HFFc6 (cell line): ENCODE data around the gene PDCD1. TPM values are rescaled to one million over a fixed set of nuclear protein-coding genes. Genes with fewer than 3 reads are reported as not detected.

Experiments used
- DNase-seq: peaks from one replicate; pipeline ENCODE4 v3.0.0-alpha.2; 2018
- H3K27ac Mint-ChIP-seq: 2 replicates; pipeline ENCODE4 v1.8.0; 2020; ENCODE audit warnings: mild to moderate bottlenecking, mixed read lengths
- H3K27me3 Mint-ChIP-seq: 2 replicates; pipeline ENCODE4 v1.8.0; 2021; ENCODE audit warnings: mild to moderate bottlenecking, moderate library complexity, mixed read lengths; ENCODE audit not compliant: insufficient read depth
- H3K36me3 Mint-ChIP-seq: 2 replicates; pipeline ENCODE4 v1.8.0; 2021; ENCODE audit warnings: low read depth, mixed read lengths
- H3K4me1 Mint-ChIP-seq: 2 replicates; pipeline ENCODE4 v1.8.0; 2020; ENCODE audit warnings: low read depth, mixed read lengths
- H3K4me3 Mint-ChIP-seq: 2 replicates; pipeline ENCODE4 v1.8.0; 2020; ENCODE audit warnings: mild to moderate bottlenecking, moderate library complexity, mixed read lengths
- H3K9me3 Mint-ChIP-seq: 2 replicates; pipeline ENCODE4 v1.8.0; 2020; ENCODE audit warnings: mild to moderate bottlenecking, mixed read lengths
- total RNA-seq, 6 experiments: library from RNA; stranded (reverse); fragmentation: NEBNext Ultra II Directional; extraction: Animal tissue kit (Norgen Biotek cat#: 25700); gene quantifications; 2 replicates in 1 of 6; 3 replicates in 5 of 6; pipeline ENCODE4 v1.2.3, GENCODE V29; 2021
- TF ChIP-seq, protein P1 (sequence below): fragments of 200-600 bp; sonication (generic); IDR thresholded peaks from 2 replicates; pipeline ENCODE4 v1.5.0; 2021; ENCODE audit warnings: antibody characterized with exemption, mild to moderate bottlenecking

The PDCD1 gene
- total RNA-seq, 6 experiments from 2014 or later: not detected

DNA sequence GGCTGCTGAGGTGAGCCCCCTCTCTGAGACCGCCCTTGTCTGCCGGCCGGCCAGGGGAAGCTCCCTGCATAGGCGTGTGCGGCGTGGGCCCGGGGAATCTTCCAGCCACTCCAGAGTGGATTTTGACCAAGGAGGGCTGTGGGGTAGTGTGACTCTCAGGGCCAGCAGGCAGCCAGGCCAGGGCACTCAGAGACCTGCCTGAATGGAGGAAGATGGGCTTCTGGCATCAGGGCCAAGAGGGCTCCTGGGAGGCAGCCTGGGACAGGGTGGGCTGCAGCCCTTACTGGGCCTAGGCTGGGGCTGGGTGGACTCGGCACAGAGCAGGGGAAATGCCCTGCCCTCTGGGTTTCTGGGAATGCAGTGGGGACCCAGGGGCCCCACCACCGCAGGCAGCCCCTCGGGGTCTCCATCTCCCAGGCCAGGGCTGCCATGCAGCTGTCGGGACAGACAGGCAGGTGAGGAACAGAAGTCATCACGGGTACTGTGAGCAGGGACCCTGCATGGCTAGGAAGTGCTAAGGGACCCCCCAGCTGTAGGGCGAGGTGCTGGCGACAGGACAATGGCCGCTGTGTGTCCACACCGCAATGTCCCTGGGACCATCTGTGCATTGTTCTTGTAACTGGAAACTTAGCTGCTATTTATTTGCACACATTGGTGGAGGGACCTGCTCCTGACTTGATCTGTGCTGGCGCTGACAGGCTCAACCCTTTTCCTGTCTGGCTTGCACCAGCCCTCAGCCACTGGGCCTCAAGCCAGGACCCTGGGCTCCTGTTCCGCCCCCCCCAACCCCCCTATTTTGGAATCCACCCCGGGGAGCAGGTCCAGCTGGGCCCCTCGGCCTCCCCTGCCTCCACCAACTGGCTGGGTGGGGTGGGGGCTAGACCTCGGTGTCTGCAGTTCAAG, 4.1 kb downstream of the PDCD1 start:
- no peaks in the 10 kb centered on the region for H3K9me3 Mint-ChIP-seq

GRCh38 chr2:241853651-241854341, 4.9 kb downstream of the PDCD1 start:
- no peak overlapping the region for H3K27ac Mint-ChIP-seq
- no peak for DNase-seq
- no peaks in the 10 kb centered on the region for H3K9me3 Mint-ChIP-seq
- no peaks in the 10 kb centered on the region for H3K4me1 Mint-ChIP-seq
- TF ChIP-seq, protein P1, sequence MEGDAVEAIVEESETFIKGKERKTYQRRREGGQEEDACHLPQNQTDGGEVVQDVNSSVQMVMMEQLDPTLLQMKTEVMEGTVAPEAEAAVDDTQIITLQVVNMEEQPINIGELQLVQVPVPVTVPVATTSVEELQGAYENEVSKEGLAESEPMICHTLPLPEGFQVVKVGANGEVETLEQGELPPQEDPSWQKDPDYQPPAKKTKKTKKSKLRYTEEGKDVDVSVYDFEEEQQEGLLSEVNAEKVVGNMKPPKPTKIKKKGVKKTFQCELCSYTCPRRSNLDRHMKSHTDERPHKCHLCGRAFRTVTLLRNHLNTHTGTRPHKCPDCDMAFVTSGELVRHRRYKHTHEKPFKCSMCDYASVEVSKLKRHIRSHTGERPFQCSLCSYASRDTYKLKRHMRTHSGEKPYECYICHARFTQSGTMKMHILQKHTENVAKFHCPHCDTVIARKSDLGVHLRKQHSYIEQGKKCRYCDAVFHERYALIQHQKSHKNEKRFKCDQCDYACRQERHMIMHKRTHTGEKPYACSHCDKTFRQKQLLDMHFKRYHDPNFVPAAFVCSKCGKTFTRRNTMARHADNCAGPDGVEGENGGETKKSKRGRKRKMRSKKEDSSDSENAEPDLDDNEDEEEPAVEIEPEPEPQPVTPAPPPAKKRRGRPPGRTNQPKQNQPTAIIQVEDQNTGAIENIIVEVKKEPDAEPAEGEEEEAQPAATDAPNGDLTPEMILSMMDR: no peak
- no peaks in the 10 kb centered on the region for H3K36me3 Mint-ChIP-seq
- peaks cover 6% of the 10 kb centered on the region for H3K27me3 Mint-ChIP-seq
- H3K4me3 Mint-ChIP-seq: no peak overlapping the region

More for the DNA sequence above, 4.1 kb downstream of the PDCD1 start:
- no peaks in the 10 kb centered on the region for H3K36me3 Mint-ChIP-seq
- no peak for DNase-seq
- TF ChIP-seq, protein P1: no peak
- peaks cover 4% of the 10 kb centered on the region; the same call in 1 of the 2 replicates for H3K27me3 Mint-ChIP-seq
- H3K4me3 Mint-ChIP-seq: no peak overlapping the region
- H3K4me1 Mint-ChIP-seq: no peaks in the 10 kb centered on the region; the same call in 1 of the 2 replicates
- H3K27ac Mint-ChIP-seq: no peak overlapping the region

- no peak for DNase-seq
- TF ChIP-seq, protein P1: no peak
- Mint-ChIP-seq H3K9me3 (no peaks in the 10 kb centered on the region), H3K36me3 (no peaks in the 10 kb centered on the region), H3K4me1 (no peaks in the 10 kb centered on the region), H3K4me3 (no peak overlapping the region), H3K27ac (no peak overlapping the region), H3K27me3 (peaks cover 9% of the 10 kb centered on the region)
Measured at GRCh38 chr2:241852981-241853631, 5.6 kb downstream of the PDCD1 start.

DNA sequence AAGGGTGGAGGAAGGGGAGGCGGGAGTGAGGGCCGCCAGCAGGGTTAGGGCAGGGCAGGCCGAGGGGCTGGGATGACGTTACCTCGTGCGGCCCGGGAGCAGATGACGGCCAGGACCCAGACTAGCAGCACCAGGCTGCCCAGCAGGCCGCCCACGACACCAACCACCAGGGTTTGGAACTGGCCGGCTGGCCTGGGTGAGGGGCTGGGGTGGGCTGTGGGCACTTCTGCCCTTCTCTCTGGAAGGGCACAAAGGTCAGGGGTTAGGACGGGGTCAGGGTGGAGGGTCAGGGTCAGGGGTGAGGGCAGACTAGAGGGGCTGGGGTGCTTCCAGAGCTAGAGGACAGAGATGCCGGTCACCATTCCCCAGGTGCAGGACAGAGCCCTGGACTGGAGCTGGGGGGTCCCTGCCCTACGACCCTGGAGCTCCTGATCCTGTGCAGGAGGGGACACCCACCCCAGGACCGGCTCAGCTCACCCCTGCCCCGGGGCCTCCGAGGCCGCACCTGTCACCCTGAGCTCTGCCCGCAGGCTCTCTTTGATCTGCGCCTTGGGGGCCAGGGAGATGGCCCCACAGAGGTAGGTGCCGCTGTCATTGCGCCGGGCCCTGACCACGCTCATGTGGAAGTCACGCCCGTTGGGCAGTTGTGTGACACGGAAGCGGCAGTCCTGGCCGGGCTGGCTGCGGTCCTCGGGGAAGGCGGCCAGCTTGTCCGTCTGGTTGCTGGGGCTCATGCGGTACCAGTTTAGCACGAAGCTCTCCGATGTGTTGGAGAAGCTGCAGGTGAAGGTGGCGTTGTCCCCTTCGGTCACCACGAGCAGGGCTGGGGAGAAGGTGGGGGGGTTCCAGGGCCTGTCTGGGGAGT, 6.3 kb downstream of the PDCD1 start:
- Mint-ChIP-seq H3K4me1 (no peaks in the 10 kb centered on the region), H3K9me3 (no peaks in the 10 kb centered on the region), H3K27ac (no peak overlapping the region), H3K27me3 (peaks cover 9% of the 10 kb centered on the region), H3K4me3 (no peak overlapping the region), H3K36me3 (no peaks in the 10 kb centered on the region)
- DNase-seq: no peak
- TF ChIP-seq, protein P1: no peak
